ENCODE measurements around the gene ANO4.

The ANO4 gene

DNA sequence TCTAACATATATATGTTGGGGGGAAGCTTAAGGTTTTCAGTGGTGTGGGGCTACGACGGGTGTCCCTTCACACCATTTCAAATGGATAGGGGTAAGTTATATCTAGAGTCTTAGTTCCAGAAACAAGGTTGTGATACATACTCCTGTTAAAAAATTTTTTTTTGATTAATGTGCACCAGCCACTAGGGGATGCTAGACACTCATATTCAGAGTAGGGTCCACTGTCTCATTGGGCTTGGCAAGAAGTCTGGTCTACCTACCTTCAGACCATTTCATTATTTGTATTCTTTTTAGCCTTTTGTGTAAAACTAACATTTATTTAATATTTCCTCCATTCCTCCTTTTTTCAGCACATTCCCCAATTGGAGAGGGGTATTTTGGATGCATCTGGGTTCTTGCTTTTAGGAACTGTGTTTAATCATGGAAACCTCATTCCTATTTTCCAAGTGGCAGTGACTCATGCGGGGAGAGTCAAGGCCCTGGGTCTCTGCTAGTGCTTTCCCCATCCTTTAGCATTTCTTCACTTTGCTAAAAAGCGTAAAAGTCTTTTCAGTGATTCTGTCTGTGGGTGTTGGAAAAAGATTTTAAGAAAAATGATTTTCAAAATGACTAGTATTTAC, 33.4 kb downstream of the ANO4 start:
- H3K9me3 ChIP-seq (replicated peaks in 1 of 11) = no peaks in the 10 kb centered on the region
- no peaks in the 10 kb centered on the region for H3K36me3 ChIP-seq
- H3K4me3 ChIP-seq = no peak overlapping the region
- H3K27me3 ChIP-seq = no peaks in the 10 kb centered on the region
- H4K20me1 ChIP-seq = no peaks in the 10 kb centered on the region; a peak in 1 of 22 replicates
- no peak overlapping the region for H3K9ac ChIP-seq
- no peaks in the 10 kb centered on the region for H3K4me1 ChIP-seq
- no peak overlapping the region for H3K27ac ChIP-seq
- no peak overlapping the region for H3K4me2 ChIP-seq
- TF ChIP-seq Cebpa-rat (IDR thresholded peaks at IDR 0.05) = no peak

DNA sequence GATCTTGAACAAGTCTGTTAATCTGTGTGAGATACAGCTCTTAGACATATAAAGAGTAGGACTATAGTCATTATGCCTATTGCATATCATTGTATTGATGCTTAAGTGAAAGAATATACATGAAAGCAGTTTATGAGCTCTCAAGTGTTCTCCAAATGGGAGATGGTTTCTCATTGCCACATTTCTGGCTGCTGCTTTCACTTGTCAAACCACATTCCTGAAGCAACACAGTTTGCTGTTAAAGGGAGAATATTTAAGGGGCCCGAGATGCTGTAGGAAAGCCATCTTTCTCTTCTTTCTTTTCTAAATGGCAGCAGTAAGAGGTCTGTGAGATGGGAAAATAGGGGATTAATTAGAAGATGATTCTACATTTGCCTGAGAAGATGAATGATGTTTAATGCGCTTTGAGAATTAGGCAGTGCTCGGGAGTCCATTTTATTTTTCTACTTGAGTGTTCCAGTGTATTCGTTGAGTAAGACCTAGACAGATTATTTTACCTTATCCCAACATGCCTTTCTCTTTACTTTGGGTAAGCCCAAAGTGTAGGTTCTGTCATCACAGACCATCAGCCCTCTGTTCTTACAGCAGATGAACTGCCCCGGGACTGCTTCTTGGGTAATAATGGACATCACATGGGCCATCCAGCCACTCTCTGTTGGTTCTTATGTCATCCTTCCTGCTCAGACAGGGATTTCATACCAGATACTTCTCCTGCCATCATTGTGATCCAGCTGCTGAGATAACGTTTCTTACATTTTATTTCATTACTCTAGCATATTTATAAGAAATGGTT, 35.6 kb downstream of the ANO4 start:
- no peaks in the 10 kb centered on the region for H3K27me3 ChIP-seq
- H3K36me3 ChIP-seq = no peaks in the 10 kb centered on the region
- no peaks in the 10 kb centered on the region; a peak in 1 of 22 replicates for H4K20me1 ChIP-seq
- TF ChIP-seq Cebpa-rat (IDR thresholded peaks at IDR 0.05) = no peak
- H3K4me3 ChIP-seq = no peak overlapping the region
- H3K27ac ChIP-seq = no peak overlapping the region
- H3K9me3 ChIP-seq (replicated peaks in 1 of 11) = no peaks in the 10 kb centered on the region
- H3K9ac ChIP-seq = no peak overlapping the region
- no peaks in the 10 kb centered on the region for H3K4me1 ChIP-seq
- H3K4me2 ChIP-seq = no peak overlapping the region

DNA sequence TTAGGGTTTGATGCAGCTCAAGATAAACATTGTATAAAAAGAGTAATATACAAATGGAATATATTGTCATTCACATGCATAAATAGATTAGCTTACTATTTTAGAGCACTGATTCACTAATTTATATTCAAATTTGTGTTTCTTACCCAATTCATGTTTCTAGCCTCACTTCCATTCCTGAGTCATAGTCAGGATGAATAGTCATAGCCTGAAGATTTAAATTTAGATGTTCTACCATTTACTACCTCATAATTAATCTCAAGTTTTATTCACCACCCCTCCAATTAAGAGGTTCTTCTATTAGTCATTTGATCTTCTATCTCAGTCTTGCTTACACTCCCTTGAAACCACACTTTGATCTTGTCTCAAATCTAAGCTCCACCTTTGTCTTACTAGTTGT, 38.7 kb downstream of the ANO4 start:
- Histone ChIP-seq H3K9me3 (replicated peaks in 1 of 11) (no peaks in the 10 kb centered on the region), H4K20me1 (no peaks in the 10 kb centered on the region), H3K4me2 (no peak overlapping the region), H3K4me1 (no peaks in the 10 kb centered on the region), H3K36me3 (no peaks in the 10 kb centered on the region), H3K9ac (no peak overlapping the region), H3K4me3 (no peak overlapping the region), H3K27ac (no peak overlapping the region), H3K27me3 (no peaks in the 10 kb centered on the region)
- TF ChIP-seq Cebpa-rat (IDR thresholded peaks at IDR 0.05) = no peak

DNA sequence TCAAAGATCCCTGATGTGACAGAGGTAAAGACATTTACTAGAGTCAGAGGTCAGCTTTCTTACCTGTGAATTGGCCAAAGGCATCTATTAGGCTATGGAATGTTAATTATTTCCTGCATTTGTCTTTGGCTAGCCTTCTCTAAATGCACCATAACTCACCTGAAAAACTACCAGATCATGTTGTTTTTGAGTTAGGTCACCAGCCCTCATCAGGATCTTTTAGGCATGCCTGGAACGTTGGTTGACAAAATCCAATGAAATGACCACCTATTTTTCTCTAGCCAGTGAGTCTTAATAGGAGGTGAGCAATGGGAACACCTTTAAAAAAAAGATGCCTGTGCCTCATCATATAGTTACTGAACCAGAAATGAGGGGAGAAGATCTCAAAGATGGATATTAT, 46.2 kb downstream of the ANO4 start:
- no peak overlapping the region for H3K9ac ChIP-seq
- TF ChIP-seq Cebpa-rat (IDR thresholded peaks at IDR 0.05) = no peak
- peaks cover 23 to 49% (median 42%) of the 10 kb centered on the region in 10 experiments for H3K4me1 ChIP-seq
- no peaks in the 10 kb centered on the region for H4K20me1 ChIP-seq
- H3K27ac ChIP-seq = no peak overlapping the region
- H3K36me3 ChIP-seq = no peaks in the 10 kb centered on the region
- H3K4me3 ChIP-seq = no peak overlapping the region
- H3K9me3 ChIP-seq (replicated peaks in 1 of 11) = no peaks in the 10 kb centered on the region
- no peak overlapping the region for H3K4me2 ChIP-seq
- H3K27me3 ChIP-seq = no peaks in the 10 kb centered on the region

DNA sequence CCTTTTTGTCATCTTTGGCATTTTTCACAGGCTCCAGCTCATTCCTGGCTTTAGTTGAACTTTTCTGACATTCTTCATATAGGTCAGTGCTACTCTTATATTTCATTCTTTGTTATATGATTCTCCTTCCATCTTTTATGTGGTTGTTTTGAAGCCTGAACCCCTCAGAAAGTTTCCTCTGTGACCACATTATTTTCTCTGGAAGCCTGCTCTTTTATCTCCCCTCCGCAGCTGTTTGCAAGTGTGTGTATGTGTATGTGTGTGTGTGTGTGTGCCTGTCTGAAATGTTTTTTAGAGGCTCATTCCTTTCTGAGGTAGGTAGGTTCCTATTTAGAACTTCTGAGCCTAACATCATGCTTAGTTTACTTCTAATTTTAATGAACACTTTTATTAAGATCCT, 47.6 kb downstream of the ANO4 start:
- no peak overlapping the region for H3K9ac ChIP-seq
- H3K4me2 ChIP-seq = peak overlapping the region in 8 of 11 experiments; percentile 35 to 92 (median 77); a peak in 16 of 22 replicates
- H3K27me3 ChIP-seq = no peaks in the 10 kb centered on the region
- H3K4me1 ChIP-seq = peaks cover 24 to 63% (median 54%) of the 10 kb centered on the region in 10 experiments
- H3K9me3 ChIP-seq (replicated peaks in 1 of 11) = no peaks in the 10 kb centered on the region
- H3K27ac ChIP-seq = peak overlapping the region in 1 of 11 experiments; percentile 9; a peak in 2 of 22 replicates
- TF ChIP-seq Cebpa-rat (IDR thresholded peaks at IDR 0.05) = no peak
- H4K20me1 ChIP-seq = no peaks in the 10 kb centered on the region
- no peak overlapping the region for H3K4me3 ChIP-seq
- no peaks in the 10 kb centered on the region for H3K36me3 ChIP-seq

DNA sequence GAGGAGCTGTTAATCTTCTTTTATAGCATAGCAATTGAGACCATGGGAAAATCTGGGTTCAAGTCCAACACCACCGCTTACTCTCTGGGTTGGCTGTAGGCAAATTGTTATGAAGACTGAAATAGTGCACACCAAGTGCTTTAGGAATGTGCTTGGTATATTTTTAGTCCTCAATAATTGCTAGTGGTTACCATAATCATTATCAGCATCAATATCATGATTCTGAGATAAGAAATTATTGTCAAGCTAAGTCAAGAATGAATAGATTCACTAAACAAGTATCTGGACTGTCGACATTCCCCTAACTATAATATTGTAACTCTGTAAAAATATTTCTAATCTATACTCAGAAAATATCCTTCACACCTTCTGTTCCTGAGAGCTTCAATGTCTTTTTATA, 48.5 kb downstream of the ANO4 start:
- H3K4me3 ChIP-seq = no peak overlapping the region
- no peaks in the 10 kb centered on the region for H3K36me3 ChIP-seq
- 0 out of 22 replicates have a peak overlapping the region, but pooled peaks of 1 of the 11 experiments have one; percentile 9 for H3K27ac ChIP-seq
- H3K9ac ChIP-seq = no peak overlapping the region
- H3K9me3 ChIP-seq (replicated peaks in 1 of 11) = no peaks in the 10 kb centered on the region
- TF ChIP-seq Cebpa-rat (IDR thresholded peaks at IDR 0.05) = no peak
- peaks cover 24 to 70% (median 61%) of the 10 kb centered on the region in 10 experiments for H3K4me1 ChIP-seq
- H3K4me2 ChIP-seq = peak overlapping the region in 10 of 11 experiments; percentile 46 to 92 (median 78); a peak in 17 of 22 replicates
- no peaks in the 10 kb centered on the region for H4K20me1 ChIP-seq
- no peaks in the 10 kb centered on the region for H3K27me3 ChIP-seq

DNA sequence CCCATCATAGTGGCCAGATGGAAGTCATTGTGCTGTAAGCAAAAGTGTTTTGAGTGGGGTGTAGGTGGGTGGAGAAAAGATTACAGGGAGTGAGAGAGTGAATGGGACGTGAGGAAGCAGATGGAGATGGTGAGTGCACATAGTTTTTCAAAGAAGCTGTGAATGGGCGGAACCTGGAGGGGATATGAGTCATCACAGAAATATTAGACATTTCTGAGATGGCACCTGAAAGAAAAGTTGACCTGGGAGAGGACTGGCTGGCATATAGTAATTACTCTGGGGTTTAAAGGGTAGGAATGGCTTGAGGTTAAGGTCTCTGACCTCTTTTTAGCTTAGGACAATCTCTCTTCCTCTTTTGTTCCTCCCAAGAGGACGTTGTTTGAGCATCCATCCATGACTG, 50.5 kb downstream of the ANO4 start:
- Histone ChIP-seq H3K4me3 (peak overlapping the region in 4 of 10 experiments; percentile 5 to 32 (median 10); a peak in 3 of 20 replicates), H3K27me3 (no peaks in the 10 kb centered on the region), H3K36me3 (no peaks in the 10 kb centered on the region), H3K4me1 (peaks cover 24 to 71% (median 61%) of the 10 kb centered on the region in 10 experiments), H3K9ac (peak overlapping the region in 1 of 11 experiments; percentile 28; a peak in 3 of 22 replicates), H3K27ac (peak overlapping the region in 7 of 11 experiments; percentile 33 to 62 (median 54); a peak in 15 of 22 replicates), H3K4me2 (peak overlapping the region; percentile 46 to 92 (median 78)), H3K9me3 (replicated peaks in 1 of 11) (no peaks in the 10 kb centered on the region), H4K20me1 (no peaks in the 10 kb centered on the region)
- TF ChIP-seq Cebpa-rat (IDR thresholded peaks at IDR 0.05) = no peak

DNA sequence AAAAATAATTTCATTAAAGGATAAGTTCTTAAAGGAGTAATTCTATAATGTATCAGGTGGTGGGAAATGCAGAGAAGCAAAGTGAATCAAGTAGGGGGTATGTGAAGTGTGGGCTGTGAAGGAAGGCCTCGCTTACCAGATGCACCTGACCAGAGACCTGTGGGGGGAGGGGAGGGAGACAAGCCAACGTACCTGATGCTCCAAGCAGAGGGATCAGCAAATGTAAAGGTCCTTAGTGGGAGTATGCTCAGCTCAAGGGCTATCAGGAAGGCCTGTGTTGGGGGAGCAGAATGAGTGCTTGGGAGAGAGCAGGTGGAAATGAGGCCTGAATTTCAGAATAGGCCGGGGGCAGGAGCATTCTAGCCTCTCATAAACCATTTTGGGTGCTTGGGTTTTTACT, 57.1 kb downstream of the ANO4 start:
- Histone ChIP-seq H3K27me3 (no peaks in the 10 kb centered on the region), H3K9me3 (replicated peaks in 1 of 11) (no peaks in the 10 kb centered on the region; a peak in 1 of 22 replicates), H3K4me3 (no peak overlapping the region), H3K9ac (no peak overlapping the region), H3K4me1 (peaks cover 8 to 25% (median 18%) of the 10 kb centered on the region in 10 experiments; a peak in 18 of 20 replicates), H4K20me1 (no peaks in the 10 kb centered on the region), H3K4me2 (no peak overlapping the region), H3K27ac (no peak overlapping the region), H3K36me3 (no peaks in the 10 kb centered on the region)
- no peak for TF ChIP-seq Cebpa-rat (IDR thresholded peaks at IDR 0.05)

DNA sequence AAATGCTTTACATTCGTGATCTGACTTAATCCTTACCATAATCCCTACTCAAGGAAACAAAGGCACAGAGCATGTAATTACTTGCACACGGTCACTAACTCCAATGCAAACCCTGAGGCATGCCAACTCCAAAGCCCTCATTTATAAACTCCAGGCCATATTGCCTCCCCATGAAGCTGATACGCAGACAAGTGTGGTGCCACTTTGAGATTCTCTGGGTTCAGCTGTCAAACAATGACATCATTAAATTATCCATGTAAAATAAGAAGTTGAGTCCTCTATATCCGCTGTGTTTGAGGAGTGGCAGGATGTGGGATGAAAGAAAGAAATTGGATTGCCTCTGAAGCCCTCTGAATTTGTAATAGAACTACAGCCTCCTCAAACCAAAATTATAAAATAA, 62.8 kb downstream of the ANO4 start:
- Histone ChIP-seq H3K36me3 (no peaks in the 10 kb centered on the region), H3K27ac (no peak overlapping the region), H3K4me2 (no peak overlapping the region), H3K9ac (no peak overlapping the region), H3K4me1 (peaks cover 9 to 45% (median 13%) of the 10 kb centered on the region in 10 experiments; a peak in 18 of 20 replicates), H3K9me3 (replicated peaks in 1 of 11) (peaks cover 0 to 5% (median 0%) of the 10 kb centered on the region in 11 experiments; a peak in 1 of 22 replicates), H3K4me3 (no peak overlapping the region), H4K20me1 (no peaks in the 10 kb centered on the region), H3K27me3 (no peaks in the 10 kb centered on the region)
- no peak for TF ChIP-seq Cebpa-rat (IDR thresholded peaks at IDR 0.05)
